ENCODE results near the gene RGS9. TPM values are rescaled to one million over a fixed set of nuclear protein-coding genes. Genes with fewer than 3 reads are reported as not detected.

RGS9 gene
- total RNA-seq, 1 donor from 2014 or later, result 3.1 TPM

- Histone ChIP-seq H3K4me3 (ENCODE audit: low read length in 3 of 3) (no peak overlapping the region), H3K27me3 (ENCODE audit: control insufficient read depth in 3 of 3, insufficient read depth in 3 of 3, low read length in 3 of 3) (peaks cover 4 to 7% (median 7%) of the 10 kb centered on the region in 3 donors), H3K36me3 (ENCODE audit: control insufficient read depth in 3 of 3, insufficient read depth in 3 of 3, low read length in 3 of 3) (no peaks in the 10 kb centered on the region), H3K9ac (ENCODE audit: low read depth in 1 of 3, low read length in 3 of 3) (no peak overlapping the region), H3K27ac (ENCODE audit: low read depth, low read length) (no peak overlapping the region), H3K4me1 (ENCODE audit: control insufficient read depth in 3 of 3, insufficient read depth in 3 of 3, low read length in 3 of 3) (peaks cover 0 to 7% (median 4%) of the 10 kb centered on the region in 3 donors), H3K9me3 (ENCODE audit: control insufficient read depth in 3 of 3, low read length in 3 of 3) (no peaks in the 10 kb centered on the region)
Observed at GRCh38 chr17:65147955-65148354, 10.8 kb downstream of the RGS9 start.

DNA sequence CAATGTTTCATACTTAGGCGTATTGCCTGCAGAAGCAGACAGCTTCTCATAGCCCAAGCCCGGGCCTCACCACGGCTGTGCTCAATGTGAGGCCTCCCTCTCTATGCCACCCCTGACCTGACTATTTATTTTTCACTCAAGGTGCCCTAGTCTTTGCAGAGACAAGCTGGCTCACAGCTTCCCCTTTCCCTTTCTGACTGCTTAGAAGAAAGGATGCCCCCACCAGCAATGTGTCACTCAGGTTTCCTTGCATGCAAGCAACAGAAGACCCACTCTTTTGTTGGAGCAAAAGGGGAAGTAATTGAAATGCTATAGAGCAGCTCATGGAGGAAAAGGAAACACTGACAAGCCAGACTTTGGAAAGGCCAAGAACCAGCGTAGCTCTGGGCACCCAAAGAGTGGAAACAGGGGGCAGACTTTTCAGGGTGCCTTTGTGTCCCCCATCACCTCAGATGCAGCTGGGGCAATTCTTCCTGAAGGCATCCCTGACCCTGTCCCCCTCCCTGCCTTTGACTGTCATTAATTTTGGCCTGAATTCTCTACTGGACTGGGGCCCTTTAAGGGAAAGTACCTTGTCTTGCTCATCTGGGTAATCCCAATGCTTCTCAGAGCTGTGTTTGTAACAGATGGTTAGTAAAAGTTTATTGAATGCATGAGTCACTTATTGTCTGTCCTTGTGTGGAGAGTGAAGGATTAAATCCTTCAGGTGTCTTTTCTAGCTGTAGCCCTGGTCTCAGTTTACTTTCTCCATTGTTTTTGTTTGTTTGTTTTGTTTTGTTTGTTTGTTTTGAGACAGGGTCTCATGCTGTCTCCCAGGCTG lies 17.8 kb downstream of the RGS9 start:
- H3K27me3 ChIP-seq (ENCODE audit: control insufficient read depth in 3 of 3, insufficient read depth in 3 of 3, low read length in 3 of 3), result peaks cover 0 to 4% (median 2%) of the 10 kb centered on the region in 3 donors
- no peak overlapping the region for H3K27ac ChIP-seq (ENCODE audit: low read depth, low read length)
- no peaks in the 10 kb centered on the region for H3K4me1 ChIP-seq (ENCODE audit: control insufficient read depth in 3 of 3, insufficient read depth in 3 of 3, low read length in 3 of 3)
- no peaks in the 10 kb centered on the region for H3K9me3 ChIP-seq (ENCODE audit: control insufficient read depth in 3 of 3, low read length in 3 of 3)
- no peaks in the 10 kb centered on the region for H3K36me3 ChIP-seq (ENCODE audit: control insufficient read depth in 3 of 3, insufficient read depth in 3 of 3, low read length in 3 of 3)
- H3K4me3 ChIP-seq (ENCODE audit: low read length in 3 of 3), result no peak overlapping the region
- no peak overlapping the region for H3K9ac ChIP-seq (ENCODE audit: low read depth in 1 of 3, low read length in 3 of 3)

DNA sequence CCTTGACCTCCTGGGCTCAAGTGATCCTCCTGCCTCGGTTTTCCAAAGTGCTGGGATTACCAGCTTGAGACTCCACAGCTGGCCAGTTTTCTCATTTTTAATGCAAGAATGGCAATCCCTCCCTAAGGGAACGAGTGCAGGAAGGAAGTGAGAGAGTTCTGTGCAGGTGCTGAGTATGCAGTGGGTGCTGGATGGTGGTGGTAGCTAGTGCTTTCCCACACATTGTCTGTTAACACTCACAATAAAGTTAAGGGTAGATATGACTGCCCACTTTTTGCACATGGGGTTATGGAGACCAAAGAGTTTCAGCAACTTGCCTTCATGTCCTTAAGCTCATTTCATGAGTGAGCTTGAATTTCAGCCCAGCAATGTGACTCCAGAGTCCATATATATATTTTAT lies 18.5 kb downstream of the RGS9 start:
- Histone ChIP-seq H3K9ac (ENCODE audit: low read depth in 1 of 3, low read length in 3 of 3) (no peak overlapping the region), H3K4me1 (ENCODE audit: control insufficient read depth in 3 of 3, insufficient read depth in 3 of 3, low read length in 3 of 3) (no peaks in the 10 kb centered on the region), H3K9me3 (ENCODE audit: control insufficient read depth in 3 of 3, low read length in 3 of 3) (no peaks in the 10 kb centered on the region), H3K4me3 (ENCODE audit: low read length in 3 of 3) (no peak overlapping the region), H3K27me3 (ENCODE audit: control insufficient read depth in 3 of 3, insufficient read depth in 3 of 3, low read length in 3 of 3) (peaks cover 0 to 4% (median 0%) of the 10 kb centered on the region in 3 donors), H3K27ac (ENCODE audit: low read depth, low read length) (no peak overlapping the region), H3K36me3 (ENCODE audit: control insufficient read depth in 3 of 3, insufficient read depth in 3 of 3, low read length in 3 of 3) (no peaks in the 10 kb centered on the region)

- H3K27ac ChIP-seq (ENCODE audit: low read depth, low read length), result no peak overlapping the region
- H3K36me3 ChIP-seq (ENCODE audit: control insufficient read depth in 3 of 3, insufficient read depth in 3 of 3, low read length in 3 of 3), result no peaks in the 10 kb centered on the region
- peaks cover 0 to 4% (median 0%) of the 10 kb centered on the region in 3 donors for H3K27me3 ChIP-seq (ENCODE audit: control insufficient read depth in 3 of 3, insufficient read depth in 3 of 3, low read length in 3 of 3)
Observed at GRCh38 chr17:65156185-65156834, 19.1 kb downstream of the RGS9 start.

GRCh38 chr17:65156835-65157565 lies 19.8 kb downstream of the RGS9 start:
- H3K36me3 ChIP-seq (ENCODE audit: control insufficient read depth in 3 of 3, insufficient read depth in 3 of 3, low read length in 3 of 3), result no peaks in the 10 kb centered on the region
- no peak overlapping the region for H3K9ac ChIP-seq (ENCODE audit: low read depth in 1 of 3, low read length in 3 of 3)
- peaks cover 0 to 2% (median 0%) of the 10 kb centered on the region in 3 donors for H3K27me3 ChIP-seq (ENCODE audit: control insufficient read depth in 3 of 3, insufficient read depth in 3 of 3, low read length in 3 of 3)
- no peak overlapping the region for H3K27ac ChIP-seq (ENCODE audit: low read depth, low read length)
- H3K4me3 ChIP-seq (ENCODE audit: low read length in 3 of 3), result no peak overlapping the region
- H3K9me3 ChIP-seq (ENCODE audit: control insufficient read depth in 3 of 3, low read length in 3 of 3), result no peaks in the 10 kb centered on the region
- H3K4me1 ChIP-seq (ENCODE audit: control insufficient read depth in 3 of 3, insufficient read depth in 3 of 3, low read length in 3 of 3), result no peaks in the 10 kb centered on the region

More at GRCh38 chr17:65156185-65156834, 19.1 kb downstream of the RGS9 start:
- no peak overlapping the region for H3K9ac ChIP-seq (ENCODE audit: low read depth in 1 of 3, low read length in 3 of 3)
- H3K4me1 ChIP-seq (ENCODE audit: control insufficient read depth in 3 of 3, insufficient read depth in 3 of 3, low read length in 3 of 3), result no peaks in the 10 kb centered on the region
- no peak overlapping the region for H3K4me3 ChIP-seq (ENCODE audit: low read length in 3 of 3)
- H3K9me3 ChIP-seq (ENCODE audit: control insufficient read depth in 3 of 3, low read length in 3 of 3), result no peaks in the 10 kb centered on the region

DNA sequence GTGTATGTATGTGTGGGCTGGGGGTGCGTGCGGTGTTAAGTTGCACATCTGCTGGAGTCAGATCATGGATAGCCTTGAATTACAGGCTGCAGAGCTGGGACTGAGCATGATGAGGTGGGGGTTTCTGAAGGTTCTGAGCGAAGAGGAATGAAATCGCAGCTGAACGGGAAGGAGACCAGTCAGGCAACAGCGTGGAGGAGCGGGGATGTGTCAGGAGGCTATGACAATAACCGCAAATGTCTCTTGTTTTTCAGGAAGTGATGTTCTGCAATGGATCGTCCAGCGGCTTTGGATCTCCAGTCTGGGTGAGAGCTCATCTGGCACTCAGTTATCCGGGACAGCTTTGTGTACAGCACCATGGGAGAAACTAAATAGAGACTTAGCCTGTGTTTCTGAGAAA lies 20.9 kb downstream of the RGS9 start:
- Histone ChIP-seq H3K4me1 (ENCODE audit: control insufficient read depth in 3 of 3, insufficient read depth in 3 of 3, low read length in 3 of 3) (no peaks in the 10 kb centered on the region), H3K27ac (ENCODE audit: low read depth, low read length) (no peak overlapping the region), H3K4me3 (ENCODE audit: low read length in 3 of 3) (no peak overlapping the region), H3K27me3 (ENCODE audit: control insufficient read depth in 3 of 3, insufficient read depth in 3 of 3, low read length in 3 of 3) (no peaks in the 10 kb centered on the region), H3K9ac (ENCODE audit: low read depth in 1 of 3, low read length in 3 of 3) (no peak overlapping the region), H3K9me3 (ENCODE audit: control insufficient read depth in 3 of 3, low read length in 3 of 3) (no peaks in the 10 kb centered on the region), H3K36me3 (ENCODE audit: control insufficient read depth in 3 of 3, insufficient read depth in 3 of 3, low read length in 3 of 3) (no peaks in the 10 kb centered on the region)

DNA sequence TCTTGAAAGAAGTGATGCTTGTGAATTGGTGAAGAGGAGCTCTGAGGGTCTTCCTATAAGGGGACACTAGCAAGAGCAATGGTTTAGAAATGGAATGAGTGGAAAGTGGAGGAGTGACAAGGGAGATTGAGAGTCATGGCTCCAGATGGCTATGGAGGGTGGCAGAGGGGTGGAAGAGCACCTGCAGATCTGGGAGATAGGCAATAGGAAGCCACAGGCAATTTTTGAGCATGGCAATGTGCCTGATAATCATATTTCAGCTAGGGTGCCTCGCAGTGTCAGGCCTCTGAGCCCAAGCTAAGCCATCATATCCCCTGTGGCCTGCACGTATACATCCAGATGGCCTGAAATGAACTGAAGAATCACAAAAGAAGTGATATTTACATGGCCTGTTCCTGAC lies 21.5 kb downstream of the RGS9 start:
- H3K4me1 ChIP-seq (ENCODE audit: control insufficient read depth in 3 of 3, insufficient read depth in 3 of 3, low read length in 3 of 3), result no peaks in the 10 kb centered on the region
- no peak overlapping the region for H3K4me3 ChIP-seq (ENCODE audit: low read length in 3 of 3)
- no peak overlapping the region for H3K9ac ChIP-seq (ENCODE audit: low read depth in 1 of 3, low read length in 3 of 3)
- no peaks in the 10 kb centered on the region for H3K36me3 ChIP-seq (ENCODE audit: control insufficient read depth in 3 of 3, insufficient read depth in 3 of 3, low read length in 3 of 3)
- H3K9me3 ChIP-seq (ENCODE audit: control insufficient read depth in 3 of 3, low read length in 3 of 3), result no peaks in the 10 kb centered on the region
- H3K27me3 ChIP-seq (ENCODE audit: control insufficient read depth in 3 of 3, insufficient read depth in 3 of 3, low read length in 3 of 3), result no peaks in the 10 kb centered on the region
- H3K27ac ChIP-seq (ENCODE audit: low read depth, low read length), result no peak overlapping the region

DNA sequence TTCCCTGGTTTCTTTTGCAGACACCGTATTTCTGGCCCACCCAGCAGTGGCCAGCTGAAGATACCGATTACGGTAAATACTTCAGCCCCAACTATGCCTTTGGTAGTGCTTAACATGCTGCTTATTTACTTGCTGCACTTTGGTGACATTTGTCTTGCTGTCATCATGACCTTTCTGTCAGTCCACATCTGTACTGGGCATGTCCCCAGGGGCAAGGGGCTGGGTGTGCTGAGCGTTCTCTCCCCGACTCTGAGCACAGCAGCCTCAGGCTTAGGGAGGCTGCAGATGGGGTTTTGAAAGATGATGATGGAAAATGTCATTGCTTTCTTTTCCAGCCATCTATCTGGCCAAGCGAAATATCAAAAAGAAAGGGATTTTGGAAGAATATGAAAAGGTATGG lies 23.3 kb downstream of the RGS9 start:
- Histone ChIP-seq H3K27me3 (ENCODE audit: control insufficient read depth in 3 of 3, insufficient read depth in 3 of 3, low read length in 3 of 3) (no peaks in the 10 kb centered on the region), H3K27ac (ENCODE audit: low read depth, low read length) (no peak overlapping the region), H3K9me3 (ENCODE audit: control insufficient read depth in 3 of 3, low read length in 3 of 3) (no peaks in the 10 kb centered on the region), H3K9ac (ENCODE audit: low read depth in 1 of 3, low read length in 3 of 3) (no peak overlapping the region), H3K4me1 (ENCODE audit: control insufficient read depth in 3 of 3, insufficient read depth in 3 of 3, low read length in 3 of 3) (no peaks in the 10 kb centered on the region), H3K4me3 (ENCODE audit: low read length in 3 of 3) (no peak overlapping the region), H3K36me3 (ENCODE audit: control insufficient read depth in 3 of 3, insufficient read depth in 3 of 3, low read length in 3 of 3) (no peaks in the 10 kb centered on the region)

- no peaks in the 10 kb centered on the region for H3K27me3 ChIP-seq (ENCODE audit: control insufficient read depth in 3 of 3, insufficient read depth in 3 of 3, low read length in 3 of 3)
- no peaks in the 10 kb centered on the region for H3K4me1 ChIP-seq (ENCODE audit: control insufficient read depth in 3 of 3, insufficient read depth in 3 of 3, low read length in 3 of 3)
- no peak overlapping the region for H3K9ac ChIP-seq (ENCODE audit: low read depth in 1 of 3, low read length in 3 of 3)
- H3K9me3 ChIP-seq (ENCODE audit: control insufficient read depth in 3 of 3, low read length in 3 of 3), result no peaks in the 10 kb centered on the region
- H3K36me3 ChIP-seq (ENCODE audit: control insufficient read depth in 3 of 3, insufficient read depth in 3 of 3, low read length in 3 of 3), result no peaks in the 10 kb centered on the region
- no peak overlapping the region for H3K4me3 ChIP-seq (ENCODE audit: low read length in 3 of 3)
- H3K27ac ChIP-seq (ENCODE audit: low read depth, low read length), result no peak overlapping the region
Observed at GRCh38 chr17:65163990-65164495, 26.9 kb downstream of the RGS9 start.

Measured in skeletal muscle tissue (tissue), 4 donors.